ENCODE data around the gene CAMK2D. TPM values are rescaled to one million over a fixed set of nuclear protein-coding genes. Genes with fewer than 3 reads are reported as not detected.
"Not testable (repeated sequence)": the region's sequence is repeated elsewhere in the genome, so short reads cannot be mapped to it uniquely, and the experiment has no call there.

CAMK2D gene
- polyA plus RNA-seq, result 10 to 100 TPM; 14.8 to 22.8 (median 21.4) TPM

DNA sequence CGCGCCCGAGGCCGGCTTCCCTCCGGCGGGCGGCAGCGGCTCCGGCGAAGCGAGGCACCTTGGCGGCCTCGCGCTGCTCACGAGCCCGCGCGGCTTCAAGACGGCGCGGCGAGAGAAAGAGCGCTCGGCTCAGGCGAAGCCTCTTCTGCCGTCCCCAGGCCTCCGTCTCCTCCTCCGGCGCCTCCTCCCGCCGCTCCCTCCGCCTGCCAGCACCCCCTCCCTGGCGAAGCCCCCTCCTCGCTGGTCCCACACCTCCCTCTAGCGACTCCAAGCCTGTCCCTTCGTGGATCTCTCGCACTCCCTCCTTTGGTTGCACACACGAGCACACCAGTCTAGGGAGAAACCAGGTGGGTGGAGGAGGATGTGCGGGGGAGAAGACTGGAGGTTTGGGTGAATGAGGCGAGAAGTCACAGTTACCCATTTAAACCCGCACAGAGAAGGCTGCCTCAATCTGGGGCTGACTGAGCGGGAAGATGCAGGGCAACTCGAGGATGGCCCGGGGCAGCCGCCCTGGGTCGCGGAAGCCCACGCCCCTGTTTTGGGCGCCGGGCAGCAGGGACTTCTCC, at the start of gene CAMK2D:
Gene CAMK2D, minus strand, starts transcription at position 119 of the 566 bp plus-strand sequence. CDS start 670 bp downstream, outside the sequence.
- peaks cover 10 to 21% (median 21%) of the 10 kb centered on the region in 3 donors for H3K27me3 Mint-ChIP-seq (ENCODE audit: low read depth in 3 of 3)
- H3K9me3 Mint-ChIP-seq, result no peaks in the 10 kb centered on the region
- peaks cover 4 to 8% (median 5%) of the 10 kb centered on the region in 3 donors for H3K36me3 Mint-ChIP-seq
- H3K27ac Mint-ChIP-seq, result peak within 1 kb of the TSS; percentile 95 to 100 (median 98)
- peak within 1 kb of the TSS; percentile 94 to 96 (median 95) for H3K4me3 Mint-ChIP-seq
- H3K4me1 Mint-ChIP-seq, result peaks cover 39 to 51% of the 10 kb centered on the region in 2 donors
- DNase-seq, result peak in 2 of 3 donors; percentile 87 to 88

GRCh38 chr4:113810906-113811305, 49.4 kb upstream of the CAMK2D start:
- H3K4me1 Mint-ChIP-seq, result no peaks in the 10 kb centered on the region
- DNase-seq, result no peak

GRCh38 chr4:113809311-113809710, 47.8 kb upstream of the CAMK2D start:
- no peak overlapping the region for H3K27ac Mint-ChIP-seq

More at GRCh38 chr4:113810906-113811305, 49.4 kb upstream of the CAMK2D start:
- no peaks in the 10 kb centered on the region for H3K36me3 Mint-ChIP-seq
- H3K27me3 Mint-ChIP-seq (ENCODE audit: low read depth in 3 of 3), result peaks cover 0 to 3% (median 3%) of the 10 kb centered on the region in 3 donors
- no peaks in the 10 kb centered on the region for H3K9me3 Mint-ChIP-seq
- H3K27ac Mint-ChIP-seq, result no peak overlapping the region
- H3K4me3 Mint-ChIP-seq, result no peak overlapping the region

GRCh38 chr4:113806850-113807249, 45.3 kb upstream of the CAMK2D start:
- Mint-ChIP-seq H3K4me3 (no peak overlapping the region), H3K27ac (no peak overlapping the region), H3K36me3 (no peaks in the 10 kb centered on the region), H3K27me3 (ENCODE audit: low read depth in 3 of 3) (peaks cover 0 to 7% (median 3%) of the 10 kb centered on the region in 3 donors), H3K9me3 (no peaks in the 10 kb centered on the region), H3K4me1 (no peaks in the 10 kb centered on the region)
- DNase-seq, result no peak

More at GRCh38 chr4:113809311-113809710, 47.8 kb upstream of the CAMK2D start:
- Mint-ChIP-seq H3K9me3 (no peaks in the 10 kb centered on the region), H3K36me3 (no peaks in the 10 kb centered on the region), H3K4me3 (no peak overlapping the region), H3K27me3 (ENCODE audit: low read depth in 3 of 3) (peaks cover 0 to 7% (median 3%) of the 10 kb centered on the region in 3 donors), H3K4me1 (no peaks in the 10 kb centered on the region)
- DNase-seq, result no peak

DNA sequence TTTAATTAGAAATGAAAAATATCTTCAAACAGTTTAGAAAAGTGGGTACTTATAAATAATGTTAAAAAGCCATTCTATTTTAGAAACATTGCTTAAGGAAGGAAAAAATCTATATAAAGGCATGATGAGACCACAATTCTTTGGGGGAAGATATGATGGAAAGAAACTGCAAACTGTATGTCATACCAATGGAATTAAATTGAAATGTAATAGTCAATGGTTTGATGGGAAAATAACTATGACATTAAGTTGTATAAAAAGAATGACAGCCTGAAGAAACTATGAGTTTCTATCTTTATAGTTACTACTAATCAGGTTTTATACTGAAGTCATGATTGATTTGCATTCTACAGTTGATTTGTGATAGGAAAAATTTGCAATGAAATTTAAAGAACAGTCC, 40.3 kb upstream of the CAMK2D start:
- no peaks in the 10 kb centered on the region for H3K4me1 Mint-ChIP-seq
- no peak overlapping the region for H3K27ac Mint-ChIP-seq
- no peaks in the 10 kb centered on the region for H3K36me3 Mint-ChIP-seq

DNA sequence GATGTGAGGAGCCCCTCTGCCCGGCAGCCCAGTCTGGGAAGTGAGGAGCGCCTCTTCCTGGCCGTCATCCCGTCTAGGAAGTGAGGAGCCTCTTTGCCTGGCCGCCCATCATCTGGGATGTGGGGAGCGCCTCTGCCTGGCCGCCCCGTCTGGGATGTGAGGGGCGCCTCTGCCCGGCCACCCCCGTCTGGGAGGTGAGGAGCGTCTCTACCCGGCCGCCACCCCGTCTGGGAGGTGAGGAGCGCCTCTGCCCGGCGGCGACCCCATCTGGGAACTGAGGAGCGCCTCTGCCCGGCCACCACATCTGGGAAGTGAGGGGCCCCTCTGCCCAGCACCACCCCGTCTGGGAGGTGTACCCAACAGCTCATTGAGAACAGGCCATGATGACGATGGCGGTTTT, 34.8 kb upstream of the CAMK2D start:
- not testable (repeated sequence) for H3K4me1 Mint-ChIP-seq, DNase-seq, H3K27ac Mint-ChIP-seq, H3K9me3 Mint-ChIP-seq, H3K4me3 Mint-ChIP-seq
- Mint-ChIP-seq H3K36me3 (peaks cover 7 to 16% (median 12%) of the 10 kb centered on the region in 3 donors), H3K27me3 (ENCODE audit: low read depth in 3 of 3) (peaks cover 4 to 12% (median 4%) of the 10 kb centered on the region in 3 donors)

More for the DNA sequence above, 40.3 kb upstream of the CAMK2D start:
- H3K27me3 Mint-ChIP-seq (ENCODE audit: low read depth in 3 of 3), result peaks cover 0 to 7% (median 0%) of the 10 kb centered on the region in 3 donors
- peaks cover 0 to 5% (median 0%) of the 10 kb centered on the region in 6 donors for H3K9me3 Mint-ChIP-seq
- no peak overlapping the region for H3K4me3 Mint-ChIP-seq
- no peak for DNase-seq

GRCh38 chr4:113790478-113790877, 28.9 kb upstream of the CAMK2D start:
- H3K27me3 Mint-ChIP-seq (ENCODE audit: low read depth in 3 of 3), result peaks cover 4 to 9% (median 8%) of the 10 kb centered on the region in 3 donors
- no peak overlapping the region for H3K27ac Mint-ChIP-seq
- H3K4me3 Mint-ChIP-seq, result no peak overlapping the region
- peaks cover 0 to 14% (median 5%) of the 10 kb centered on the region in 6 donors for H3K9me3 Mint-ChIP-seq
- peaks cover 12 to 16% (median 14%) of the 10 kb centered on the region in 3 donors for H3K36me3 Mint-ChIP-seq
- H3K4me1 Mint-ChIP-seq, result no peaks in the 10 kb centered on the region
- no peak for DNase-seq

DNA sequence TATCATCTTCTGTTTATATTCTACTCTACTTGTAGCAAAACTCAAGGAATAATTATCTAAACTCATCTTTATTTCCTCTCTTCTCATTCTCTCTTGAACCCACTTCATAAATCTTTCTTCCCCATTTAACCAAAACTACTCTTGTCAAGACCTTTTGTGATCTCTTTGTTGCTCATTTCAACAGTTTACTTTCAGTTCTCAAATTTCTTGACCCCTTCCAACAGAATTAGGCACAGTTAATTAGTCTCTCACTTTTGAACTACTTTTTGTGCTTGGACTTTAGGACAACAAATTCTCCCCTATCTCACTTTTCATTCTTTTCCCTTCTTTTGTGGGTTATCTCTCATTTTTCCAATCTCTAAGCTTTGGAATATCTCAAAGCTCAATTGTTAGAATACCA, 27.4 kb upstream of the CAMK2D start:
- Mint-ChIP-seq H3K27me3 (ENCODE audit: low read depth in 3 of 3) (peaks cover 4 to 9% (median 6%) of the 10 kb centered on the region in 3 donors), H3K36me3 (peaks cover 12 to 14% (median 12%) of the 10 kb centered on the region in 3 donors), H3K4me3 (no peak overlapping the region), H3K27ac (no peak overlapping the region), H3K9me3 (peaks cover 0 to 14% (median 5%) of the 10 kb centered on the region in 6 donors), H3K4me1 (no peaks in the 10 kb centered on the region)
- DNase-seq, result no peak

- Mint-ChIP-seq H3K27me3 (ENCODE audit: low read depth in 3 of 3) (peaks cover 0 to 5% (median 3%) of the 10 kb centered on the region in 3 donors), H3K9me3 (no peaks in the 10 kb centered on the region), H3K4me3 (no peak overlapping the region), H3K27ac (no peak overlapping the region), H3K4me1 (peaks cover 0 to 5% of the 10 kb centered on the region in 2 donors), H3K36me3 (peaks cover 0 to 6% (median under 1%) of the 10 kb centered on the region in 3 donors)
- no peak for DNase-seq
Measured at GRCh38 chr4:113785781-113786180, 24.2 kb upstream of the CAMK2D start.

GRCh38 chr4:113784497-113785250, 23.1 kb upstream of the CAMK2D start:
- Mint-ChIP-seq H3K4me3 (no peak overlapping the region), H3K36me3 (peaks cover 0 to 6% (median 0%) of the 10 kb centered on the region in 3 donors), H3K4me1 (peaks cover 0 to 5% of the 10 kb centered on the region in 2 donors), H3K27me3 (ENCODE audit: low read depth in 3 of 3) (peaks cover 0 to 5% (median 3%) of the 10 kb centered on the region in 3 donors), H3K9me3 (no peaks in the 10 kb centered on the region), H3K27ac (no peak overlapping the region)
- DNase-seq, result no peak

DNA sequence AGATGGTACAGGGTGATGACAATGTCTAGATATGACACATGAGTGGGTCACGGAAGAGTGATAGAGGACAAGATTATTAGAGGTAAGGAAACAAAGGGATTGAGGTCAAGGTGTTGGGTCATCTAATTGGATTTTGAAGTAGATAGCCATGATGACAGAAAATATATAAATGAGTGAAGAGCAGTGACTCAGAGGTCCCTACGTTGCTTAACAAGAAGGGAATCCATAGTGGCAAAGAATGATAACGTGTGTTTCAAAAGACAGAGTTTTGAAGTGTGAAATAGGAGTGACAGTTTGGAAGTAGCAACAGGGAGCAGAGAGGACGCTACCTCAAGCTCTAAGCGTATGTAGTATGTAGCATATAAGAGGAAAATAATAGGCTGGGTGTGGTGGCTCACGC, 22.2 kb upstream of the CAMK2D start:
- no peaks in the 10 kb centered on the region for H3K9me3 Mint-ChIP-seq
- H3K4me3 Mint-ChIP-seq, result no peak overlapping the region
- H3K27ac Mint-ChIP-seq, result no peak overlapping the region
- H3K4me1 Mint-ChIP-seq, result peaks cover 0 to 5% of the 10 kb centered on the region in 2 donors
- H3K36me3 Mint-ChIP-seq, result peaks cover 0 to 6% (median 0%) of the 10 kb centered on the region in 3 donors
- DNase-seq, result no peak
- H3K27me3 Mint-ChIP-seq (ENCODE audit: low read depth in 3 of 3), result peaks cover 0 to 5% (median 3%) of the 10 kb centered on the region in 3 donors

- Mint-ChIP-seq H3K4me1 (peaks cover 0 to 5% of the 10 kb centered on the region in 2 donors), H3K27me3 (ENCODE audit: low read depth in 3 of 3) (peaks cover 0 to 5% (median 3%) of the 10 kb centered on the region in 3 donors), H3K9me3 (no peaks in the 10 kb centered on the region), H3K4me3 (no peak overlapping the region), H3K36me3 (peaks cover 0 to 6% (median 0%) of the 10 kb centered on the region in 3 donors), H3K27ac (no peak overlapping the region)
- no peak for DNase-seq
Measured at GRCh38 chr4:113783289-113783688, 21.8 kb upstream of the CAMK2D start.

DNA sequence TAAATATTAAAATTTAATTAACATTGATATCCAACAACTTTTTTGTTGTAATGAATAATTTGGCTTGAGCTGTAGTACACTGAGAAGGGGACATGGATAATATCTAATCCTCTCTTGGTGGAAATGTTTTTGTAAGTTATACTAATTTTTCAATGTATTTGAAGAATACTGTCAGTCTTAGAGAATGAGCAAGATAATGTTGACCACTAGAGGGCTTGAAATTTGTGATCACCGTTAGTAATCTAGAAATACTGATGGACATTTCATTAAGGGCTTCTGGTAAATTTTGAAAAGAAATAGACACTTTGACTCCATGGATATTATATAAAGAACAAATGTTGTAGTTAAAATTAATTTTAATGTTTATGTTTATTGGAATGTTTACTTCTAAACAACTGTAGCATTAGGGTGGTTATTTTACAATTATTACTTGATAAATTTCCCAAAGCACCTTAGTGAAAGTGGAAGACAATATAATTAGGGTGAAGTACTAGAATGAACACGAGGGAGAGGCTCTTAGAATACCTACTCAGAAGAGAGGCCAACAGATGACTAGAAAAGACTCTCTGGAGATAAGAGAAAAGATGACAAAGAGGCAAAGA, 20.0 kb upstream of the CAMK2D start:
- H3K4me3 Mint-ChIP-seq, result no peak overlapping the region
- no peaks in the 10 kb centered on the region for H3K9me3 Mint-ChIP-seq
- H3K27ac Mint-ChIP-seq, result no peak overlapping the region
- DNase-seq, result peak in 2 of 3 donors; percentile 26 to 30
- peaks cover 0 to 6% (median 0%) of the 10 kb centered on the region in 3 donors for H3K36me3 Mint-ChIP-seq
- H3K4me1 Mint-ChIP-seq, result peaks cover 0 to 5% of the 10 kb centered on the region in 2 donors
- H3K27me3 Mint-ChIP-seq (ENCODE audit: low read depth in 3 of 3), result peaks cover 0 to 7% (median 3%) of the 10 kb centered on the region in 3 donors
